ENCODE data around the gene ZNF821.

DNA sequence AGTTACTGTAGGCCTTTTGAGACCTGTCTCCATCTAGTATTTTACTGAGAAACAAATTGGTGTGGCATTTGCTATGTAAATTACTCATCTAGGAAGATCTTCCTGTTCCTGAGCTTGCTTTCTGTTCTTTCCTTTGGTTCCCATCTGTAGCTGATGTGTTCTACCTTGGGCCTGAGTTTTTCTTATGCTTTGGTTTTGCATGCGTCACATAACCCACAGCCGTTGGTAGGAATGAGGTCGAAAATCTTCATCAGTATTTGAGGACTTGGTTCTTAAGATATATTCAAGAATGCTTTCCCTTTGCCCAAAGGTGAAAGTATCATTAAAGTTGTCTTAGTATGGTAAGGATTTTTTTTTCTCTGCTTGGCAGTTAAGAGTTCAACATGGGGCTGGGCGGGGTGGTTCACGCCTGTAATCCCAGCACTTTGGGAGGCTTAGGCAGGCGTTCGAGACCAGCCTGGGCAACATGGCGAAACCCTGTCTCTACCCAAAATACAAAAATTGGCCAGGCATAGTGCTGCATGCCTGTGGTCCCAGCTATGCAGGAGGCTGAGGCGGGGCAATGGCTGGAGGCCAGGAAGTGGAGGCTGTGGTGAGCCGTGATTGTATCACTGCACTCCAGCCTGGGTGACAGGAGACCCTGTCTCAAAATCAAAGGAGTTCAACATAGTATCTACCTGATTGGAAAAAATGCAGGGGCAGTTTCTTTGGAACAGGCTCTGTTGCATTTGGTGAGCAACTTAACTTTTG lies 40.1 kb upstream of the ZNF821 start:
- TF ChIP-seq, protein P1, sequence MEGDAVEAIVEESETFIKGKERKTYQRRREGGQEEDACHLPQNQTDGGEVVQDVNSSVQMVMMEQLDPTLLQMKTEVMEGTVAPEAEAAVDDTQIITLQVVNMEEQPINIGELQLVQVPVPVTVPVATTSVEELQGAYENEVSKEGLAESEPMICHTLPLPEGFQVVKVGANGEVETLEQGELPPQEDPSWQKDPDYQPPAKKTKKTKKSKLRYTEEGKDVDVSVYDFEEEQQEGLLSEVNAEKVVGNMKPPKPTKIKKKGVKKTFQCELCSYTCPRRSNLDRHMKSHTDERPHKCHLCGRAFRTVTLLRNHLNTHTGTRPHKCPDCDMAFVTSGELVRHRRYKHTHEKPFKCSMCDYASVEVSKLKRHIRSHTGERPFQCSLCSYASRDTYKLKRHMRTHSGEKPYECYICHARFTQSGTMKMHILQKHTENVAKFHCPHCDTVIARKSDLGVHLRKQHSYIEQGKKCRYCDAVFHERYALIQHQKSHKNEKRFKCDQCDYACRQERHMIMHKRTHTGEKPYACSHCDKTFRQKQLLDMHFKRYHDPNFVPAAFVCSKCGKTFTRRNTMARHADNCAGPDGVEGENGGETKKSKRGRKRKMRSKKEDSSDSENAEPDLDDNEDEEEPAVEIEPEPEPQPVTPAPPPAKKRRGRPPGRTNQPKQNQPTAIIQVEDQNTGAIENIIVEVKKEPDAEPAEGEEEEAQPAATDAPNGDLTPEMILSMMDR (IDR thresholded peaks at IDR 0.05; ENCODE audit: poor library complexity): no peak
- TF ChIP-seq EZH2phosphoT487 (IDR thresholded peaks at IDR 0.05; ENCODE audit: low read depth, severe bottlenecking, unreplicated experiment): no peak
- TF ChIP-seq EZH2 (IDR thresholded peaks at IDR 0.05; ENCODE audit: borderline replicate concordance): no peak
